HG02884 (cell line): ENCODE measurements around the gene PLCB1.

Experiments used
- ATAC-seq: cut with Tn5 transposase; IDR thresholded peaks from one replicate; pipeline ENCODE4 v1.9.1; 2021; ENCODE audit warnings: mild to moderate bottlenecking, moderate library complexity; ENCODE audit not compliant: unreplicated experiment

PLCB1 gene

GRCh38 chr20:8292793-8293192, 160.7 kb downstream of the PLCB1 start:
- ATAC-seq = no peak

DNA sequence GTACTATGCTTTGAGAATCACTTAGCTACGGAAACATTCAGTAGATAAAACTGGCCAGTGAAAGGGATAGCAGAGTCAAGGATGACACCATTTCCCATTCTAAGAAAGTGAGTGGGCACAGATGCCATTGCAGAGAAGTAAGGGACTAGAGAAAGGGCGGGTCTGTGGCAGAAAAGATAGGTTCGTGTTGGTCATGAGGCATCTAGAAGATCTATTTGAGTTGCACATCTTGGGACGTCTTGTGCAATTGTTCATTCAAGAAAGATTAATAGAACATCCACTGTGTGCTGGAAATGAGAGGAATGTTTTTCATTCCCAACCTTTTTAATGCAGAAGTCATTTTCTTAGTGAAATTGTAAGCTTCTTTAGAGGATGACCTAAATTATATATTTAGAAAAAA, 161.7 kb downstream of the PLCB1 start:
- ATAC-seq = no peak

DNA sequence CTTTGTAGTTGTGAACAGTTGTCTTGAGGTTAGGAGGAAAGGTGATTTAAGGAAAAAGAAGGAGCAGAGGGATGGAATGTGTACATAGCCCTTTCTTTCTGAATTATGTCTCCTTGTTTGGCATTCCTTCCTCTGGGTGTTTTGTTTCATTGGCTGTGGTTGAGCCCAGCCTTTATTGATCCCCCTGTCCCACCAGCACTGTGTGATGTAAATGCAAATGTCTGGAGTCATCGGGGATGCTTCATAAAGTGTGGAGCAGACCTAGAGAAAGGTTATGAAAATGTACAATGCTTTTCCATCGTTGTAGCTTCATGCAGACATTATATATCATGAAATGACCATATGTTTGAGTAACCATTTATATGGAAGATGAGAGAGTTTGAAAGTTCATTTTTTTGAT, 164.5 kb downstream of the PLCB1 start:
- ATAC-seq = no peak

GRCh38 chr20:8298426-8299043, 166.5 kb downstream of the PLCB1 start:
- no peak for ATAC-seq

- ATAC-seq = no peak
These were observed 167.9 kb downstream of the PLCB1 start for GRCh38 chr20:8299921-8300320.

DNA sequence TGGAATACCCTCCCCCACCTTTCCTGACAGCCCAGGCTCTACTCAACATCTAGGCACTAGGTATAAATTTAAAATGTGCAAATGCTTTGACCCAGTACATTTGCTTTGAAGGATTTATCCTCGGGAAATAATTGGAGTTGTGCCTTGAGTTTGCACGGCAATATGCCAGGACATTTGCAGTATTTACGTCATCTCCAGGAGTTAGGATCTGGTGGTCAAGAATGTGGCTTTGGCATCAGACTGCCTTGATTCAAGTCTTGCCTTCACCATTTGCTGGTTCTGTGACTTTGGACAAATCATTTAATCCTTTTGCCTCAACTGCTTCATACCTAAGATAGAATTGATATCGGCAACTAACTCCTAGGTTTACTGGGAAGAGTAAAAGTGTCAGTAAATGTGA, 169.6 kb downstream of the PLCB1 start:
- ATAC-seq = no peak

GRCh38 chr20:8303651-8304050, 171.6 kb downstream of the PLCB1 start:
- no peak for ATAC-seq

GRCh38 chr20:8304124-8304816, 172.2 kb downstream of the PLCB1 start:
- no peak for ATAC-seq

DNA sequence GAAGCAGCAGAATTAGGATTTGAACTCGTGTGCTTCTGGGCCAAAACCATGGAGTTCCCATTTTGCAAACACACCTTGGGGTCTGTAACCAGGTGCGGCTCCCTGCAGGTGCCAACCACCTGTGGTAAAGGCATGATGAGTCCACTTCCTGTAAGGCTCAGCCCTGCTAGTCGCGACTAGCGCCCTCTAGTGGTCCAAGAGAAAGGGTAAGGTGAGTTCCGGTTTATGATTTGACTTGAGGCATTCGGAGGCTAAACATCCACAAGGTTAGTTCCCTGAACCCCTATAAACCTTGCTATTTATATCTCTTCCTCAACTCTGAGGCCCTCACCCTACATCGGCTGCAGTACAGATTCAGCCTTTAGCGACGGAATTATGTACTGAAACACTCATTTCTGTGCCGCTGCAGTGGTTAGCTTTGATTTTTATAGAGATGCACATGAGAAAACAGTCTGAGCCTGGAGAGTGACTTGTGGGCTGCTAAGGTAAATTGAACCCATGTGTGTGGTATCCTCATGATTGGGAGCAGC, 173.4 kb downstream of the PLCB1 start:
- peak; percentile 93 for ATAC-seq

- no peak for ATAC-seq
These were observed 174.9 kb downstream of the PLCB1 start for GRCh38 chr20:8306937-8307336.

DNA sequence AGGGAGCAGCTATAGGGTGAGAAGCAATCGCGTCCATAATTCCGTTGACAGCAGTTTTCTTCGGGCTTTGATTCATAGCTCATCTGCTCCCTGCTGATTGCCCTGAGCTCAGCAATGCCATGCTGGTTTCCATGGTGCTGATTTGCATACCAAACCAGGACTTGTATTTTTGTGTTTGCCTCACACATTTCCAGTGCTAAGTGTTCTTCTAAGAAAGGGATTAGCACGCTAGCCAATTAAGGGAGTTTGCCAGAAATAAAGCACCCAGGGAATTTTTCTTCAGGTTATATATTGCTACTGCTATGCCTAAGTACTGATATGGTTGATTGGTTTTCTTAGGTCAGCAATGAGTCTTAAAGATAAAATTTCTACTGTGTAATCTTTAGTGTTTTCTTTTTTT, 177.6 kb downstream of the PLCB1 start:
- ATAC-seq = no peak

- no peak for ATAC-seq
These were observed 178.6 kb downstream of the PLCB1 start for GRCh38 chr20:8310618-8311017.

GRCh38 chr20:8313073-8313472, 181.0 kb downstream of the PLCB1 start:
- no peak for ATAC-seq

GRCh38 chr20:8315639-8316573, 183.8 kb downstream of the PLCB1 start:
- ATAC-seq = no peak

DNA sequence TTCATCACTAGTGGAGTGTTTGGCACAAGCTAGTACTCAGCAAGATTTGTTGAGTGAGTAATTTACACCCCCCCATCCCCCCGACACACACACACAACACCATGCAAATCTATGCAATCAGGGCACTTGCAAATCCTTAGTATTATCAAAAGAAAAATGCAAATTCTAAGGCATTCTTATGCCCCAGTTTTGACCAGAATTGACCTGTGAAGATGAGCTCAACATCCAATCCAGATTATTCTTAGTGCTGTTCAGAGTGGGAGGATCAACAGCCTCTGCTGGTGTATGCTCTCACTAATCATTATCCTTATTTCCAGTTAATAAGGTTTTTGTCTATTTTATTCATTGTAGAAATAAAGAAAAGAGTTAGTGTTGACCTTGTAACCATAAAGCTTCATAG, 185.4 kb downstream of the PLCB1 start:
- ATAC-seq = no peak

GRCh38 chr20:8318965-8319625, 187.0 kb downstream of the PLCB1 start:
- ATAC-seq = no peak

DNA sequence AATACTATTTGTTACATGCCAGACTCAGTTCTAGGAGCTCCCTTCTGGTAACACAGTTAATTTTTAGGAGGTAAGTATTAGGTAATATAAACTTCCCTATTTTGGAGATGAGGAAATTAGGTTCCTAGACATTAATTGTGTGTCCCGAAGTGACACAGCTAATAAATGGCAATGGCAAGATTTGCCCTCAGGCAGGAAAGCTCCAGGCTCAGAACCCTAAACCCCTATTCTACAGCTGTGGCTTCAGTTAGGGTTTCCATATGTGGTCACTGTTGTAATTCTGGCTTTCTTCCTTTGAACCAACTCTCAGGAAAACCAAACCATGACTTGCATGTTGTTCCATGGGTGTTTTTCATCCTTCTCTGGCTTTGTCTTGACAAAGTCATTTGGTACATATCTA, 188.2 kb downstream of the PLCB1 start:
- no peak for ATAC-seq

DNA sequence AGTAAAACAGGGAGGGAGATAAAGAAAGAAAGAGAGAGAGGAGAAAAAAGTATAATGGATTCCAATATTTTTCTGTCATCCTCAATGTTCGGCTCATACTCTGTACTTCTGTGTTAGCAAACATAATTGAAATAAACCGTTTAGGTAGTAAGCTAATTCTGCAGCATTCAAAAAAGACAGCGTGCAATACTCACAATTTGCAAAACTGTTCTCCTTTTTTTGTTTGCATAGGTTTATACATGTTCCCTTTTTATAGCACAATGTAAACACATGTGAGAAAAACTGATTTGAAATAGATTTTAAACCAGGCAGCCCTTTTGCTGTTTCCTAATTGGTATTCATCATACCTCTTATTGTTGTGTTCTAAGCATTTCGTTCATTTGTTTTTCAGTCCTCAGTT, 188.9 kb downstream of the PLCB1 start:
- no peak for ATAC-seq

DNA sequence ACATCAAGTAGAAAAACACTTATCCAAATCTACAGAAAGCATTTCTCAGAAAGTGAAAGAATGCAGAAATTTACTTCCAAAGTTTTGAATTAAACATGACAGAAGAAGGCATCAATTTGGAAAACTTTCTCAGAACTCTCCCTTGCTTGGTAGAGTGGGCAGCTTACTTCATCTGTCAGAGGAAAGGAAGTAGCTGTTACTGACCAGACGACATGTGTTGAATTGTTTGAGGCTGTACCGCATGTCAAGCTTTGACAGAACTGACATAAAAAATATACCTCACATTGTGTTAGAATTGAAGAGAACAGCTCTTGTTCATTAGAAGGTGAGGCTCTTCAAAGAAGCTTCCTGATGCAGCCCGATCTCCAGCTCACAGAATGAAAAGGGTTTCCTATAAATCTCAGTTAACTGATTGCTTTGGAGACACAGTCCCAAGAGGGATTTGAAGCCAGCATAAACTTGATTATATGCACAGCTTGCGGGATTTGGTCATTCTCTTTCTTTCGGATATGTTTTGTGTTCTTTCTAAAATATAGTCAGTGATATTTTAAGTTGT, 190.7 kb downstream of the PLCB1 start:
- no peak for ATAC-seq

DNA sequence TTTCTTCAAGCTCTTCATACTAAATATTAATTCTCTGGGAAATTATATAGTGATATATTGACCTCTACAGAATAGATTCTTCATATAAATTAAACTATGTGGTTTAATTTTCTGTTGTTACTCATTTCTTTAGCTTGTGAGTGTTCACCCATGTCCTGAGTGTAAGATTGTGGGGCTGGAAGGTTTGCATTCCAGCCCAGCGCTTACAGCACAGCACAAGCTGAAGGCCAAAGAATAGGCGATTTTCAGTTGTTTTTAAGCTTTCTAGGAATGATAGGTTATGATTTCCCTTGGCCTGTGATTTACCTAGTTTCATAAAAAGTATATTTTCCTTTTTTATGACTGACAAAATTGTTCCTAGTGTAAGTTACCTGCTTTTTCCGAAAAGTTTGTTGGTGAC, 194.1 kb downstream of the PLCB1 start:
- no peak for ATAC-seq

- ATAC-seq = no peak
These were observed 194.8 kb downstream of the PLCB1 start for GRCh38 chr20:8326899-8327298.
